Endothelial cell of umbilical vein (primary cell): ENCODE data around the gene FKRP. TPM values are rescaled to one million over a fixed set of nuclear protein-coding genes. Genes with fewer than 3 reads are reported as not detected.

Experiments
- BruUV-seq: library from RNA; stranded (reverse); fragments of 400-500 nt; replicated peaks from 2 replicates; lab custom pipeline; 2021; lab: Mats Ljungman, UMichigan
- CTCF ChIA-PET: fragments of 300-600, 350-600 bp; sonication (Branson Sonifier 250); formaldehyde crosslinking; loops from one replicate; lab custom pipeline; 2021; ENCODE audit warnings: antibody characterized with exemption, inconsistent platforms; lab: Charles Lee
- POLR2A ChIA-PET: fragments of 300-600, 350-600 bp; sonication (Branson Sonifier 250); formaldehyde crosslinking; loops from one replicate; lab custom pipeline; 2021; ENCODE audit warnings: antibody characterized with exemption, inconsistent platforms; lab: Charles Lee
- DNase-seq: peaks from one replicate; pipeline ENCODE4 v3.0.0-alpha.2; 2011; ENCODE audit warnings: low read depth, low spot score
- FAIRE-seq: peaks from 2 replicates; lab custom pipeline; 2011; peaks lifted over from hg19 to GRCh38; lab: Jason Lieb, UNC
- H2AFZ ChIP-seq: 2 replicates; pipeline ENCODE4 v1.6.0; 2012; ENCODE audit warnings: low read depth, low read length, control low read depth, inconsistent platforms
- H3K27ac ChIP-seq: 2 replicates; pipeline ENCODE4 v1.5.1; 2011; ENCODE audit warnings: low read depth, mild to moderate bottlenecking, control low read depth, low read length, moderate library complexity; ENCODE audit not compliant: insufficient read depth
- H3K27me3 ChIP-seq, 2 experiments: 2 replicates each; pipeline versions ENCODE4 v1.6.0 to v1.6.1; 2011; ENCODE audit warnings: low read length in 2 of 2, mixed read lengths in 1 of 2; ENCODE audit not compliant: control insufficient read depth in 2 of 2, insufficient read depth in 2 of 2
- H3K36me3 ChIP-seq, 2 experiments: 2 replicates in 1 of 2; 3 replicates in 1 of 2; pipeline ENCODE4 v1.5.1; 2011; ENCODE audit warnings: low read length in 2 of 2, mild to moderate bottlenecking in 1 of 2, moderate library complexity in 1 of 2; ENCODE audit not compliant: control insufficient read depth in 2 of 2, insufficient read depth in 2 of 2; ENCODE audit errors: extremely low read depth in 1 of 2
- H3K4me1 ChIP-seq: 3 replicates; pipeline ENCODE4 v1.5.1; 2011; ENCODE audit warnings: mild to moderate bottlenecking, low read length; ENCODE audit not compliant: control insufficient read depth, insufficient read depth; ENCODE audit errors: extremely low read depth
- H3K4me2 ChIP-seq: 2 replicates; pipeline ENCODE4 v1.6.1; 2011; ENCODE audit warnings: low read length, control low read depth, mixed read lengths; ENCODE audit not compliant: insufficient read depth
- H3K4me3 ChIP-seq, 3 experiments: fragments of 200-600 bp in 1 of 3; sonication (generic), shearing (Covaris generic) in 1 of 3; replicated peaks in 1 of 3; 2 replicates each; pipeline ENCODE4 v1.5.1; 2011 to 2016; ENCODE audit warnings: control low read depth in 3 of 3, low read length in 3 of 3, mild to moderate bottlenecking in 2 of 3, inconsistent platforms in 1 of 3, low read depth in 1 of 3, moderate library complexity in 1 of 3; ENCODE audit not compliant: insufficient read depth in 1 of 3
- H3K79me2 ChIP-seq: 2 replicates; pipeline ENCODE4 v1.6.0; 2012; ENCODE audit warnings: low read length, inconsistent platforms; ENCODE audit not compliant: control insufficient read depth, insufficient read depth
- H3K9ac ChIP-seq: replicated peaks from 2 replicates; pipeline ENCODE3; 2011; ENCODE audit warnings: low read length, control low read depth; ENCODE audit not compliant: insufficient read depth; ENCODE audit errors: extremely low read depth
- H3K9me1 ChIP-seq: replicated peaks from 3 replicates; pipeline ENCODE4 v1.6.0; 2011; ENCODE audit warnings: mild to moderate bottlenecking, low read length; ENCODE audit not compliant: control insufficient read depth, insufficient read depth; ENCODE audit errors: extremely low read depth
- H3K9me3 ChIP-seq: replicated peaks from 2 replicates; pipeline ENCODE4 v1.5.1; 2012; ENCODE audit warnings: low read length, inconsistent platforms; ENCODE audit not compliant: control insufficient read depth, insufficient read depth
- H4K20me1 ChIP-seq: replicated peaks from 2 replicates; pipeline ENCODE3; 2011; ENCODE audit warnings: mild to moderate bottlenecking, low read length; ENCODE audit not compliant: control insufficient read depth, insufficient read depth; ENCODE audit errors: extremely low read depth
- FOS ChIP-seq: IDR thresholded peaks from 2 replicates; pipeline ENCODE4 v1.6.1; 2011; ENCODE audit warnings: mild to moderate bottlenecking, low read length, moderate library complexity, borderline replicate concordance; ENCODE audit not compliant: insufficient read depth
- GATA2 ChIP-seq: IDR thresholded peaks from 2 replicates; pipeline ENCODE4 v1.7.0; 2011; ENCODE audit warnings: low read depth, mild to moderate bottlenecking, moderate library complexity, mixed read lengths, low read length; ENCODE audit not compliant: insufficient read length, insufficient read depth
- MYC ChIP-seq: IDR thresholded peaks from one replicate; pipeline ENCODE4 v1.6.1; 2011; ENCODE audit warnings: mild to moderate bottlenecking, low read depth, low read length
- POLR2A ChIP-seq: IDR thresholded peaks from 2 replicates; pipeline ENCODE4 v1.6.1; 2012; ENCODE audit warnings: low read depth, mild to moderate bottlenecking, control low read depth, low read length
- dilution Hi-C: fragments of 300-500 bp; cut with MboI; formaldehyde crosslinking; loops from one replicate; pipeline ENCODE4 v1.15.0; 2019; ENCODE audit warnings: low sequenced_read_pairs; ENCODE audit not compliant: extremely low pct_ligation_motif_present
- intact Hi-C: fragments of 100-400 bp; cut with micrococcal nuclease; formaldehyde crosslinking; loops from one replicate; pipeline ENCODE4 v1.10.0; 2022
- microRNA counts: library from miRNA; unstranded; fragments of <30 nt; microRNA quantifications from one replicate; lab custom pipeline; 2016
- microRNA-seq: library from miRNA; unstranded; fragments of <30 nt; microRNA quantifications from one replicate; pipeline ENCODE4 v1.2.0, GENCODE V29; 2021; ENCODE audit warnings: borderline number of aligned reads, borderline replicate concordance
- polyA plus RNA-seq, 4 experiments: library from polyadenylated mRNA; depleted of rRNA in 3 of 4; stranded (reverse) in 3 of 4; unstranded in 1 of 4; fragments of >200 nt; gene quantifications; 2 replicates each; pipeline versions ENCODE4 v1.2.1 to v1.2.3, GENCODE V29; 2011 to 2012; ENCODE audit warnings: missing spikeins in 1 of 4
- small RNA-seq: library from RNA; depleted of rRNA; stranded (forward); fragments of <200 nt; gene quantifications from one replicate; pipeline ENCODE3, GENCODE V24; 2012; ENCODE audit warnings: low replicate concordance, low read depth; ENCODE audit not compliant: insufficient read depth, insufficient read length
- total RNA-seq: library from RNA; stranded (reverse); gene quantifications from 2 replicates; pipeline ENCODE4 v1.2.3, GENCODE V29; 2021

Gene FKRP
- total and polyA plus RNA-seq, 2 donors (not counting 3 experiments of a cell fraction or from before 2014, with no cell fraction given): 31.5 to 32.8 TPM

DNA sequence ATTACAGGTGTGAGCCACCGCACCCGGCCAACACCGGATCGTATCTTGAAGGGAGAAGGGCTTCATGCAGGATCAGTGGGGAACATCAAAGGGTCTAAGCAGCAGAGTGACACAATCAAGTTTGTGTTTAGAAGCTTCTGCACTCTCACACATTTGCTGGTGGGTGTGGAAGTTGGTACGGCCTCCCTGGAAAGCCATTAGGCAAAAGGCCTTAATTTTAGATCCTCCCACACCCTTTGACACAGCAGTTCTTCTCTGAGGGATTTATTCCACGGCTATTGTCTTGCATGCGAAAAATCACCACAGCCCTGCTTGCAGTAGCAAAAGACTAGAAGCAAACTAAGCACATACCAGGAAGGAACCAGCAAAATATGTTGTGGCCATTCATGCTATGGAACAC is 60.8 kb downstream of the FKRP start:
- dilution Hi-C loops (no loop called here), intact Hi-C loops (no loop called here)
- no peaks in the 10 kb centered on the region for H3K27me3 ChIP-seq
- DNase-seq: no peak
- H3K27ac ChIP-seq: no peak overlapping the region
- no TSS peak for BruUV-seq
- H3K4me1 ChIP-seq: no peaks in the 10 kb centered on the region
- POLR2A ChIA-PET: no interaction called here
- no peak overlapping the region for H2AFZ ChIP-seq
- CTCF ChIA-PET: interaction anchor here (1.1 kb wide), 1 partner anchor 37 kb away, joined by 3 read pairs; no protein-coding TSS in a partner anchor
- TF ChIP-seq POLR2A (no peak), FOS (no peak), MYC (no peak), GATA2 (no peak)
- FAIRE-seq: no peak
- no peaks in the 10 kb centered on the region for H3K9me3 ChIP-seq
- no peaks in the 10 kb centered on the region for H4K20me1 ChIP-seq
- H3K4me2 ChIP-seq: no peak overlapping the region
- no peaks in the 10 kb centered on the region for H3K9me1 ChIP-seq
- H3K4me3 ChIP-seq: no peak overlapping the region
- H3K9ac ChIP-seq: no peak overlapping the region
- no peaks in the 10 kb centered on the region for H3K79me2 ChIP-seq
- H3K36me3 ChIP-seq: no peaks in the 10 kb centered on the region

MicroRNA genes within 50 kb of the gene (microRNA counts, 767-probe panel; counts per million panel counts)
- microRNA hsa-miR-320e (lab: Ali Mortazavi, UCI): 723 counts per million, percentile 96 among the panel's probes with 10 or more counts

Small RNA genes lying within 50 kb of the gene (microRNA-seq; reads per million reads assigned to microRNA genes)
- gene MIR320E: 1.5 reads per million

Small RNA genes lying within 50 kb of the gene (small RNA-seq; reads per million reads assigned to genes)
- gene MIR320E (not detected), gene RF00019 (not detected)

Other genes with a start within 250 kb of the FKRP start
- 305 and 351 TPM in 2 replicates for gene CALM3, start 144.7 kb upstream of the FKRP start, total RNA-seq
- gene CALM3, start 144.7 kb upstream of the FKRP start, polyA plus RNA-seq: 328 and 425 TPM in 2 replicates
- gene PTGIR, start 121.0 kb upstream of the FKRP start, total RNA-seq: 0.55 and 1.1 TPM in 2 replicates
- 2.7 and 3.8 TPM in 2 replicates for gene PTGIR, start 121.0 kb upstream of the FKRP start, polyA plus RNA-seq
- not detected in 2 replicates for gene GNG8, start 109.9 kb upstream of the FKRP start, total RNA-seq
- not detected in 2 replicates for gene GNG8, start 109.9 kb upstream of the FKRP start, polyA plus RNA-seq
- 0.22 and 0.65 TPM in 2 replicates for gene DACT3, start 84.9 kb upstream of the FKRP start, total RNA-seq
- 0.76 and 0.83 TPM in 2 replicates for gene DACT3, start 84.9 kb upstream of the FKRP start, polyA plus RNA-seq
- gene PRKD2, start 28.9 kb upstream of the FKRP start, total RNA-seq: 94.9 and 101 TPM in 2 replicates
- 40.4 and 42.4 TPM in 2 replicates for gene PRKD2, start 28.9 kb upstream of the FKRP start, polyA plus RNA-seq
- gene STRN4, start 393 bp downstream of the FKRP start, total RNA-seq: 108 and 116 TPM in 2 replicates
- 144 and 179 TPM in 2 replicates for gene STRN4, start 393 bp downstream of the FKRP start, polyA plus RNA-seq
- 105 and 114 TPM in 2 replicates for gene SLC1A5, start 42.5 kb downstream of the FKRP start, total RNA-seq
- 114 TPM in 2 replicates for gene SLC1A5, start 42.5 kb downstream of the FKRP start, polyA plus RNA-seq
- gene AP2S1, start 104.8 kb downstream of the FKRP start, total RNA-seq: 279 and 313 TPM in 2 replicates
- gene AP2S1, start 104.8 kb downstream of the FKRP start, polyA plus RNA-seq: 376 and 417 TPM in 2 replicates
- gene ARHGAP35, start 114.9 kb downstream of the FKRP start, total RNA-seq: 47.3 and 51.3 TPM in 2 replicates
- gene ARHGAP35, start 114.9 kb downstream of the FKRP start, polyA plus RNA-seq: 25.7 and 28.3 TPM in 2 replicates